H1 (cell line): ENCODE results near the gene TLR7.

Experiments
- CTCF ChIP-seq, 3 experiments: IDR thresholded peaks; 1 replicate in 2 of 3; 2 replicates in 1 of 3; pipeline versions ENCODE4 v1.5.1 to v1.6.1; 2011; ENCODE audit warnings: low read length in 3 of 3, mild to moderate bottlenecking in 3 of 3, inconsistent platforms in 2 of 3, low read depth in 1 of 3, moderate library complexity in 1 of 3; ENCODE audit not compliant: insufficient read depth in 1 of 3; ENCODE audit errors: control extremely low read depth in 1 of 3
- EP300 ChIP-seq, 2 experiments: IDR thresholded peaks; 1 replicate in 1 of 2; 2 replicates in 1 of 2; pipeline ENCODE4 v1.6.1; 2011 to 2012; ENCODE audit warnings: low read depth in 2 of 2, low read length in 2 of 2, mild to moderate bottlenecking in 2 of 2, borderline replicate concordance in 1 of 2, inconsistent platforms in 1 of 2, moderate library complexity in 1 of 2
- EZH2 ChIP-seq: fragments of 200-600 bp; sonication (generic); IDR thresholded peaks from 2 replicates; pipeline ENCODE4 v1.7.1; 2012; ENCODE audit warnings: low read depth, mild to moderate bottlenecking, moderate library complexity, low read length, inconsistent platforms; ENCODE audit not compliant: severe bottlenecking
- JUN ChIP-seq: IDR thresholded peaks from 2 replicates; pipeline ENCODE4 v1.6.1; 2011; ENCODE audit warnings: low read depth, mild to moderate bottlenecking, improper control_type of control experiment, low read length
- MAFK ChIP-seq: IDR thresholded peaks from 2 replicates; pipeline ENCODE4 v1.6.1; 2012; ENCODE audit warnings: low read depth, mild to moderate bottlenecking, improper control_type of control experiment, low read length
- POLR2A ChIP-seq, 2 experiments: IDR thresholded peaks; 1 replicate in 1 of 2; 2 replicates in 1 of 2; pipeline ENCODE4 v1.6.1; 2011; ENCODE audit warnings: low read depth in 2 of 2, low read length in 2 of 2, mild to moderate bottlenecking in 2 of 2; ENCODE audit errors: control extremely low read depth in 1 of 2
- SP1 ChIP-seq: IDR thresholded peaks from 2 replicates; pipeline ENCODE4 v1.6.1; 2011; ENCODE audit warnings: low read depth, low read length
- TBP ChIP-seq: IDR thresholded peaks from 2 replicates; pipeline ENCODE4 v1.6.1; 2011; ENCODE audit warnings: low read depth, low read length, improper control_type of control experiment
- USF2 ChIP-seq: IDR thresholded peaks from 2 replicates; pipeline ENCODE4 v1.6.1; 2011; ENCODE audit warnings: low read length, improper control_type of control experiment

- TF ChIP-seq USF2 = no peak
- TF ChIP-seq SP1 = no peak
- TF ChIP-seq JUN = no peak
- no peak for TF ChIP-seq CTCF (IDR thresholded peaks at IDR 0.05; ENCODE audit: control extremely low read depth in 1 of 3, insufficient read depth in 1 of 3, low read depth in 1 of 3, low read length in 3 of 3)
- TF ChIP-seq EZH2 = no peak
- TF ChIP-seq POLR2A (IDR thresholded peaks at IDR 0.05; ENCODE audit: control extremely low read depth in 1 of 2, low read depth in 2 of 2, low read length in 2 of 2) = no peak
- TF ChIP-seq TBP = no peak
- TF ChIP-seq EP300 (IDR thresholded peaks at IDR 0.05; ENCODE audit: borderline replicate concordance in 1 of 2, low read depth in 2 of 2, low read length in 2 of 2) = no peak
- no peak for TF ChIP-seq MAFK
These were observed 62.8 kb downstream of the TLR7 start for GRCh38 chrX:12929701-12930100.
